Hepatocyte (in vitro differentiated cells): ENCODE data around the gene SPAST. TPM values are rescaled to one million over a fixed set of nuclear protein-coding genes. Genes with fewer than 3 reads are reported as not detected.
"Not testable (repeated sequence)": the region's sequence is repeated elsewhere in the genome, so short reads cannot be mapped to it uniquely, and the experiment has no call there.

ENCODE experiments used
- DNase-seq: peaks from one replicate; pipeline ENCODE4 v3.0.0-alpha.2; 2016; ENCODE audit warnings: low spot score
- H2AFZ ChIP-seq: fragments of 200-600 bp; sonication (generic); 2 replicates; pipeline ENCODE4 v1.6.0; 2016; ENCODE audit warnings: antibody characterized with exemption, mild to moderate bottlenecking
- H3K27ac ChIP-seq: fragments of 200-600 bp; sonication (generic); 2 replicates; pipeline ENCODE4 v1.5.1; 2016; ENCODE audit warnings: mild to moderate bottlenecking
- H3K27me3 ChIP-seq: fragments of 200-600 bp; sonication (generic); 2 replicates; pipeline ENCODE4 v1.6.1; 2016
- H3K36me3 ChIP-seq: fragments of 200-600 bp; sonication (generic); replicated peaks from 2 replicates; pipeline ENCODE4 v1.5.1; 2016; ENCODE audit warnings: low read depth; ENCODE audit not compliant: insufficient read depth
- H3K4me1 ChIP-seq: fragments of 200-600 bp; sonication (generic); 2 replicates; pipeline ENCODE4 v1.5.1; 2016; ENCODE audit warnings: mild to moderate bottlenecking, moderate library complexity; ENCODE audit not compliant: insufficient read depth
- H3K4me2 ChIP-seq: fragments of 200-600 bp; sonication (generic); 2 replicates; pipeline ENCODE4 v1.6.0; 2016
- H3K4me3 ChIP-seq: fragments of 200-600 bp; sonication (generic); 2 replicates; pipeline ENCODE4 v1.5.1; 2016; ENCODE audit warnings: mild to moderate bottlenecking
- H3K79me2 ChIP-seq: fragments of 200-600 bp; sonication (generic); 2 replicates; pipeline ENCODE4 v1.6.0; 2017; ENCODE audit warnings: mild to moderate bottlenecking
- H3K9me2 ChIP-seq: fragments of 200-600 bp; sonication (generic); replicated peaks from 2 replicates; pipeline ENCODE4 v1.6.0; 2017; ENCODE audit warnings: mild to moderate bottlenecking; ENCODE audit not compliant: insufficient read depth
- H3K9me3 ChIP-seq: fragments of 200-600 bp; sonication (generic); 2 replicates; pipeline ENCODE4 v1.5.1; 2016; ENCODE audit warnings: low read depth, mild to moderate bottlenecking
- H4K20me1 ChIP-seq: fragments of 200-600 bp; sonication (generic); 2 replicates; pipeline ENCODE4 v1.6.0; 2016; ENCODE audit warnings: mild to moderate bottlenecking; ENCODE audit not compliant: insufficient read depth, poor library complexity, severe bottlenecking
- EZH2 ChIP-seq: fragments of 200-600 bp; sonication (generic); IDR thresholded peaks from 2 replicates; pipeline ENCODE4 v1.6.1; 2016; ENCODE audit warnings: antibody characterized with exemption, mild to moderate bottlenecking, borderline replicate concordance
- EZH2phosphoT487 ChIP-seq: fragments of 200-600 bp; sonication (generic); IDR thresholded peaks from one replicate; pipeline ENCODE4 v1.6.1; 2018; ENCODE audit warnings: antibody characterized with exemption, mild to moderate bottlenecking, low read depth, moderate library complexity; ENCODE audit not compliant: unreplicated experiment, severe bottlenecking
- WGBS: methylation state at CpG from one replicate; pipeline ENCODE4 v1.1.6; 2016; ENCODE audit warnings: low lambda C conversion rate; ENCODE audit errors: missing lambda C conversion rate; 5-methylcytosine and 5-hydroxymethylcytosine counted together
- polyA plus RNA-seq: library from polyadenylated mRNA; unstranded; fragments of >200 nt; fragmentation: Nextera tagmentation; extraction: Ambion mirVana; gene quantifications from 2 replicates; pipeline ENCODE4 v1.2.1, GENCODE V29; 2016
- total RNA-seq: library from RNA; depleted of rRNA; stranded (reverse); fragments of >200 nt; gene quantifications from 2 replicates; pipeline ENCODE4 v1.2.3, GENCODE V29; 2014
- TF ChIP-seq, protein P1 (sequence below): fragments of 200-600 bp; sonication (generic); IDR thresholded peaks from 2 replicates; pipeline ENCODE4 v1.5.1; 2016; ENCODE audit warnings: antibody characterized with exemption, mild to moderate bottlenecking; ENCODE audit not compliant: poor library complexity

SPAST gene
- total and polyA plus RNA-seq, 2 experiments from 2014 or later = 9.0 to 32.4 TPM

DNA sequence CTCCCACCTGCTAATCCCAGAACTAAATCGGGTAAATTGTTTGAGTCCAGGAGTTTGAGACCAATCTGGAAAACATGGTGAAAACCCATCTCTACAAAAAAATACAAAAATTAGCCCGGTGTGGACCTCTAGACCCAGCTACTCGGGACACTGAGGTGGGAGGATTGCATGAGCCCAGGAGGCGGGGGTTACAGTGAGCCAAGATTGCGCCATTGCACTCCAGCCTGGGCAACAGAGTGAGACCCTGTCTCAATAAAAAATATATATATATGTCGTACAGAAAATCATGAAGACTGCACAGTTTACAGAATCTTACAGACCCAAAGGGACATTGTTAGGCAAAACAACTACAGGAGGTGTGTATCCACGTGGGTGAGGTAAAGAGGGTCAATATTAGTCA is 19.8 kb upstream of the SPAST start:
- H3K27ac ChIP-seq = no peak overlapping the region
- H3K4me1 ChIP-seq = no peaks in the 10 kb centered on the region
- H3K4me3 ChIP-seq = no peak overlapping the region
- no peaks in the 10 kb centered on the region for H3K9me3 ChIP-seq
- H3K79me2 ChIP-seq = peaks cover 6% of the 10 kb centered on the region
- no peaks in the 10 kb centered on the region for H4K20me1 ChIP-seq
- WGBS = 82% methylated on average over 7 of the region's 7 CpGs
- no peak for DNase-seq
- no peaks in the 10 kb centered on the region for H3K9me2 ChIP-seq
- no peaks in the 10 kb centered on the region for H3K27me3 ChIP-seq
- H3K4me2 ChIP-seq = no peak overlapping the region
- TF ChIP-seq EZH2phosphoT487 = no peak
- TF ChIP-seq, protein P1, sequence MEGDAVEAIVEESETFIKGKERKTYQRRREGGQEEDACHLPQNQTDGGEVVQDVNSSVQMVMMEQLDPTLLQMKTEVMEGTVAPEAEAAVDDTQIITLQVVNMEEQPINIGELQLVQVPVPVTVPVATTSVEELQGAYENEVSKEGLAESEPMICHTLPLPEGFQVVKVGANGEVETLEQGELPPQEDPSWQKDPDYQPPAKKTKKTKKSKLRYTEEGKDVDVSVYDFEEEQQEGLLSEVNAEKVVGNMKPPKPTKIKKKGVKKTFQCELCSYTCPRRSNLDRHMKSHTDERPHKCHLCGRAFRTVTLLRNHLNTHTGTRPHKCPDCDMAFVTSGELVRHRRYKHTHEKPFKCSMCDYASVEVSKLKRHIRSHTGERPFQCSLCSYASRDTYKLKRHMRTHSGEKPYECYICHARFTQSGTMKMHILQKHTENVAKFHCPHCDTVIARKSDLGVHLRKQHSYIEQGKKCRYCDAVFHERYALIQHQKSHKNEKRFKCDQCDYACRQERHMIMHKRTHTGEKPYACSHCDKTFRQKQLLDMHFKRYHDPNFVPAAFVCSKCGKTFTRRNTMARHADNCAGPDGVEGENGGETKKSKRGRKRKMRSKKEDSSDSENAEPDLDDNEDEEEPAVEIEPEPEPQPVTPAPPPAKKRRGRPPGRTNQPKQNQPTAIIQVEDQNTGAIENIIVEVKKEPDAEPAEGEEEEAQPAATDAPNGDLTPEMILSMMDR = no peak
- no peak for TF ChIP-seq EZH2
- H2AFZ ChIP-seq = no peak overlapping the region
- no peaks in the 10 kb centered on the region for H3K36me3 ChIP-seq

DNA sequence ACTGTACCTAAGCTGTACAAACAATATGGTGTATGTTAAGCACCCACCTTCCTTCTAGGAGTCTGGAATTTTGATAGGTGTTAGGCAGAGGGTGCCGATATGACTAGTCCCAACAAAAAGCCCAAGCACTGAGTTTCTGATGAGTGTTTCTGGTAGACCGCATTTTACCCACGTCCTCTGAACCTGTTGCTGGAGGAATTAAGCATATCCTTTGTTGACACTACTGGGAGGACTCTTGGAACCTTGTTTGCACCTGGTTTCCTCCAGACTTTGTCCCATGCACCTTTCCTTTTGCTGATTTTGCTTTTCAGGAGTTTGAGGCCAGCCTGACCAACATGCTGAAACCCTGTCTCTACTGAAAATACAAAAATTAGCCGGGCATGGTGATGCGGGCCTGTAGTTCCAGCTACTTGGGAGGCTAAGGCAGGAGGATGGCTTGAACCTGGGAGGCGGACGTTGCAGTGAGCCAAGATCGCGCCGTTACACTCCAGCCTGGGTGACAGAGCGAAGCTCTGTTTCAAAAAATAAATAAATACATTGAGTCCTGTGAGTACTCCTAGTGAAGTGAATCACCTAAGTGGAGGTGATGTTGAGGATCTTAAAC is 11.4 kb upstream of the SPAST start:
- Histone ChIP-seq H4K20me1 (no peaks in the 10 kb centered on the region), H3K36me3 (no peaks in the 10 kb centered on the region), H3K4me3 (no peak overlapping the region), H3K4me1 (no peaks in the 10 kb centered on the region), H3K4me2 (no peak overlapping the region), H3K9me2 (no peaks in the 10 kb centered on the region), H2AFZ (no peak overlapping the region), H3K27ac (no peak overlapping the region), H3K9me3 (no peaks in the 10 kb centered on the region), H3K27me3 (no peaks in the 10 kb centered on the region), H3K79me2 (no peaks in the 10 kb centered on the region)
- WGBS = 94% methylated on average over 11 of the region's 11 CpGs
- DNase-seq = no peak
- TF ChIP-seq, protein P1 = no peak
- TF ChIP-seq EZH2 (no peak), EZH2phosphoT487 (no peak)

DNA sequence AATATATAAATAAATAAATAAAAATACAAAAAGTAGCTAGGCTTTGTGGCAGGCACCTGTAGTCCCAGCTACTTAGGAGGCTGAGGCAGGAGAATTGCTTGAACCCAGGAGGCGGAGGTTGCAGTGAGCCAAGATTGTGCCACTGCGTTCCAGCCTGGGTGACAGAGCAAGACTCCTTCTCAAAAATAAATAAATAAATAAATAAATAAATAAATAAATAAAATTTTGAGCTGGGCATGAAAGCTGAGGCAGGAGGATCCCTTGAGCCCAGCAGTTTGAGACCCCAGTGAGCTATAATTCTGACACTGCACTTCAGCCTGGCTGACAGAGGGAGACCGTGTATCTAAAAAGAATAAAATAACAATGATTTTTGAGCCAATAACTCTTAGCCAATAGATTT is 8.8 kb upstream of the SPAST start:
- H3K4me3 ChIP-seq, H3K27me3 ChIP-seq, H3K79me2 ChIP-seq, H3K4me1 ChIP-seq, H3K9me3 ChIP-seq, H4K20me1 ChIP-seq, H3K4me2 ChIP-seq, H3K9me2 ChIP-seq, H3K36me3 ChIP-seq, H2AFZ ChIP-seq, DNase-seq, H3K27ac ChIP-seq: not testable (repeated sequence)
- WGBS = 87% methylated on average over 3 of the region's 3 CpGs

DNA sequence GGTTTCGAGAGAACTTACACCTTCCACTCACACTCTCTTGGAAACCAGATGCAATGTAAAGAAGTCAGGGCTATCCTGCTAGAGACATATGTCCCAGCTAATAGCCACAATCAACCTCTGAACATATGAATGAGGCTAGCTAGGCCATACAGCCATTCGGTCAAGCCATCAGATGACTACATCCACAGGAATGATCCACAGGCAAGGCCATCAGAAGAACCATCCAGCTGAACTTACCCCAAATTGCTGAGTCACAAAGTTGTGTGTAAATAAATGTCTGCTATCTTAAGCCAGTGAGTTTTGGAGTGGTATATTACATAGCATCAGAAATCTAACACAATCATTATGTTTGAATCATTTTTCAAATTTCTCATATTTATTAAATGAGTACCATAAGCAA is 5.2 kb upstream of the SPAST start:
- 93% methylated on average over 2 of the region's 2 CpGs for WGBS
- Histone ChIP-seq H3K36me3 (no peaks in the 10 kb centered on the region), H3K79me2 (no peaks in the 10 kb centered on the region), H2AFZ (no peak overlapping the region), H3K27ac (no peak overlapping the region), H3K9me2 (no peaks in the 10 kb centered on the region), H3K9me3 (no peaks in the 10 kb centered on the region), H3K27me3 (no peaks in the 10 kb centered on the region), H3K4me2 (no peak overlapping the region), H3K4me1 (no peaks in the 10 kb centered on the region), H4K20me1 (no peaks in the 10 kb centered on the region), H3K4me3 (no peak overlapping the region)
- no peak for DNase-seq
- TF ChIP-seq EZH2 (no peak), EZH2phosphoT487 (no peak)
- TF ChIP-seq, protein P1 = no peak
